ENCODE data around the gene CDK5RAP2. TPM values are rescaled to one million over a fixed set of nuclear protein-coding genes. Genes with fewer than 3 reads are reported as not detected.
"Not testable (repeated sequence)": the region's sequence is repeated elsewhere in the genome, so short reads cannot be mapped to it uniquely, and the experiment has no call there.

The CDK5RAP2 gene
- total and polyA plus RNA-seq, 2 experiments from 2014 or later: 52.6 to 77.0 TPM

GRCh38 chr9:120555839-120556238, 24.1 kb downstream of the CDK5RAP2 start:
- Histone ChIP-seq H3K27me3 (replicated peaks; ENCODE audit: insufficient read depth) (no peaks in the 10 kb centered on the region), H3F3A (ENCODE audit: insufficient read depth) (no peaks in the 10 kb centered on the region), H3K79me2 (ENCODE audit: insufficient read depth) (peaks cover 16% of the 10 kb centered on the region), H3K4me1 (ENCODE audit: insufficient read depth) (no peaks in the 10 kb centered on the region), H3K9me2 (ENCODE audit: insufficient read depth) (no peaks in the 10 kb centered on the region), H4K20me1 (ENCODE audit: insufficient read depth) (no peaks in the 10 kb centered on the region), H3K4me3 (no peak overlapping the region), H3K36me3 (ENCODE audit: low read depth) (no peaks in the 10 kb centered on the region), H3K27ac (no peak overlapping the region), H3K9me3 (ENCODE audit: low read depth) (no peaks in the 10 kb centered on the region), H3K9ac (no peak overlapping the region), H3K4me2 (ENCODE audit: unreplicated experiment) (no peak overlapping the region), H2AFZ (no peak overlapping the region)
- 93 to 99% methylated on average over 4 of the region's 4 CpGs for WGBS, 2 experiments (ENCODE audit: low coverage in 1 of 2, low lambda C conversion rate in 2 of 2, missing lambda C conversion rate in 2 of 2)
- DNase-seq: no peak
- TF ChIP-seq EZH2phosphoT487 (IDR thresholded peaks at IDR 0.05; ENCODE audit: insufficient read depth, low read depth) (no peak), EZH2 (IDR thresholded peaks at IDR 0.05; ENCODE audit: insufficient read depth, poor library complexity, severe bottlenecking) (no peak)
- in situ Hi-C loops (cut with MboI): no loop called here

GRCh38 chr9:120552210-120552704, 27.7 kb downstream of the CDK5RAP2 start:
- H3K4me3 ChIP-seq; H3K9me3 ChIP-seq (ENCODE audit: low read depth); H3K9me2 ChIP-seq (ENCODE audit: insufficient read depth); H3K27ac ChIP-seq; H2AFZ ChIP-seq; H3K9ac ChIP-seq; H4K20me1 ChIP-seq (ENCODE audit: insufficient read depth); in situ Hi-C loops (cut with MboI); H3K27me3 ChIP-seq (replicated peaks; ENCODE audit: insufficient read depth); H3K4me2 ChIP-seq (ENCODE audit: unreplicated experiment); DNase-seq; H3K4me1 ChIP-seq (ENCODE audit: insufficient read depth); H3F3A ChIP-seq (ENCODE audit: insufficient read depth): not testable (repeated sequence)
- 91 to 96% methylated on average over 6 of the region's 7 CpGs for WGBS, 2 experiments (ENCODE audit: low coverage in 1 of 2, low lambda C conversion rate in 2 of 2, missing lambda C conversion rate in 2 of 2)
- H3K36me3 ChIP-seq (ENCODE audit: low read depth): peaks cover 12% of the 10 kb centered on the region
- H3K79me2 ChIP-seq (ENCODE audit: insufficient read depth): peaks cover 14% of the 10 kb centered on the region

- in situ Hi-C loops (cut with MboI): no loop called here
- Histone ChIP-seq H4K20me1 (ENCODE audit: insufficient read depth) (no peaks in the 10 kb centered on the region), H3K9me2 (ENCODE audit: insufficient read depth) (no peaks in the 10 kb centered on the region), H2AFZ (no peak overlapping the region), H3K4me1 (ENCODE audit: insufficient read depth) (no peaks in the 10 kb centered on the region), H3K9ac (no peak overlapping the region), H3K4me3 (no peak overlapping the region), H3K4me2 (ENCODE audit: unreplicated experiment) (no peak overlapping the region), H3K9me3 (ENCODE audit: low read depth) (no peaks in the 10 kb centered on the region), H3K27me3 (replicated peaks; ENCODE audit: insufficient read depth) (no peaks in the 10 kb centered on the region), H3K79me2 (ENCODE audit: insufficient read depth) (no peaks in the 10 kb centered on the region), H3K27ac (no peak overlapping the region), H3F3A (ENCODE audit: insufficient read depth) (no peaks in the 10 kb centered on the region), H3K36me3 (ENCODE audit: low read depth) (peaks cover 18% of the 10 kb centered on the region)
- no peak for TF ChIP-seq EZH2phosphoT487 (IDR thresholded peaks at IDR 0.05; ENCODE audit: insufficient read depth, low read depth)
- TF ChIP-seq EZH2 (IDR thresholded peaks at IDR 0.05; ENCODE audit: insufficient read depth, poor library complexity, severe bottlenecking): no peak
- no peak for DNase-seq
- 80 to 82% methylated on average over 6 of the region's 6 CpGs for WGBS, 2 experiments (ENCODE audit: low coverage in 1 of 2, low lambda C conversion rate in 2 of 2, missing lambda C conversion rate in 2 of 2)
Observed at GRCh38 chr9:120545701-120546550, 34.0 kb downstream of the CDK5RAP2 start.

GRCh38 chr9:120544441-120544840, 35.5 kb downstream of the CDK5RAP2 start:
- H4K20me1 ChIP-seq (ENCODE audit: insufficient read depth): no peaks in the 10 kb centered on the region
- no peaks in the 10 kb centered on the region for H3K27me3 ChIP-seq (replicated peaks; ENCODE audit: insufficient read depth)
- no peaks in the 10 kb centered on the region for H3K9me3 ChIP-seq (ENCODE audit: low read depth)
- DNase-seq: no peak
- H3K4me2 ChIP-seq (ENCODE audit: unreplicated experiment): no peak overlapping the region
- WGBS, 2 experiments (ENCODE audit: low coverage in 1 of 2, low lambda C conversion rate in 2 of 2, missing lambda C conversion rate in 2 of 2): 14 to 25% methylated on average over 1 of the region's 1 CpG
- in situ Hi-C loops (cut with MboI): no loop called here
- no peak overlapping the region for H3K4me3 ChIP-seq
- no peaks in the 10 kb centered on the region for H3K79me2 ChIP-seq (ENCODE audit: insufficient read depth)
- H2AFZ ChIP-seq: no peak overlapping the region
- H3K36me3 ChIP-seq (ENCODE audit: low read depth): peaks cover 12% of the 10 kb centered on the region
- no peaks in the 10 kb centered on the region for H3K4me1 ChIP-seq (ENCODE audit: insufficient read depth)
- H3K9me2 ChIP-seq (ENCODE audit: insufficient read depth): no peaks in the 10 kb centered on the region
- H3F3A ChIP-seq (ENCODE audit: insufficient read depth): no peaks in the 10 kb centered on the region
- no peak overlapping the region for H3K27ac ChIP-seq
- no peak overlapping the region for H3K9ac ChIP-seq
- TF ChIP-seq EZH2 (IDR thresholded peaks at IDR 0.05; ENCODE audit: insufficient read depth, poor library complexity, severe bottlenecking): no peak
- TF ChIP-seq EZH2phosphoT487 (IDR thresholded peaks at IDR 0.05; ENCODE audit: insufficient read depth, low read depth): no peak
